ENCODE results near the gene BOD1. TPM values are rescaled to one million over a fixed set of nuclear protein-coding genes. Genes with fewer than 3 reads are reported as not detected.

BOD1 gene
- total and polyA plus RNA-seq, 2 of the 8 experiments (the other 6 are each of a cell fraction or from before 2014, with no cell fraction given) = 107 to 149 TPM

DNA sequence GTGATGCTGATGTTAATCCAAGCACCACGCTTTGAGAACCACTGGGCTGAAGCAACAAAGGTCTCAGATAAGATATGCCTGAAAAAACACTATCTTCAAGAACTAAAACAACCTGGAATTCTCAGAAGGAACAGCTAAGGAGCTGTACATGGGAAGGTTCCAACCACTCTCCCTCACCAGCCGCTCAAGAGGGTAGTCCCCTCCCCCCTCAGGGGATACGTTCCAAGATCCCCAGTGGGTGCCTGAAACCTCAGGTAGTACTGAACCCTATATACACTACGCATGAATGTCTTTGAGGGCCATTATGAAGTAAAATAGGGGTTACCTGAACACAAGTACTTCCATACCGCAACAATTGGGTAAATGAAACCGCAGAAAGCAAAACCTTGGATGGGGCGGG lies 1.9 kb downstream of the BOD1 start (continued):
- no peak for TF ChIP-seq TBP (IDR thresholded peaks at IDR 0.05; ENCODE audit: low read depth, low read length)

All from H1 (cell line).